GM19452 (cell line): ENCODE measurements around the gene SMIM28.
"Not testable (repeated sequence)": the region's sequence is repeated elsewhere in the genome, so short reads cannot be mapped to it uniquely, and the experiment has no call there.

ENCODE experiments used
- ATAC-seq: cut with Tn5 transposase; IDR thresholded peaks from one replicate; pipeline ENCODE4 v1.9.1; 2021; ENCODE audit not compliant: unreplicated experiment

Gene SMIM28

GRCh38 chr6:138377844-138378243 lies at the start of gene SMIM28:
TSS of gene SMIM28 (plus strand) at chr6:138377905. CDS start at chr6:138378073, 168 bp downstream.
- ATAC-seq, result no peak

DNA sequence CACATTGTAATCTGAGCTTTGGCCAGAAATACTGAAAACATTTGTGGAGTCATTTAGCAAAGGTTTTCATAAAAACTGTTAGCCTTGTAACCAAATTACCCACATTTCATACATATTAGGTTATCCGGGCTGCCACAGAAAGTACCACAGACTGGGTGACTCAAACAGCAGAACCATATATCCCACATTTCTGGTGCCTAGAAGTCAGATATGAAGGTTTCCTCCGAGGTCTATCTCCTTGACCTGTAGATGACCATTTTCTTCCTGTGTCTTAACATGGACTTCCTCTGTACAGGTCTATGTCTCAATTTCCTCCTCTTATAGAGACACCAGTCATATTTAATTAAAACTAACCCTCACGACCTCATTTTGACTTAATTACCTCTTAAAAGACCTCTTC lies 49.5 kb upstream of the SMIM28 start:
- no peak for ATAC-seq

DNA sequence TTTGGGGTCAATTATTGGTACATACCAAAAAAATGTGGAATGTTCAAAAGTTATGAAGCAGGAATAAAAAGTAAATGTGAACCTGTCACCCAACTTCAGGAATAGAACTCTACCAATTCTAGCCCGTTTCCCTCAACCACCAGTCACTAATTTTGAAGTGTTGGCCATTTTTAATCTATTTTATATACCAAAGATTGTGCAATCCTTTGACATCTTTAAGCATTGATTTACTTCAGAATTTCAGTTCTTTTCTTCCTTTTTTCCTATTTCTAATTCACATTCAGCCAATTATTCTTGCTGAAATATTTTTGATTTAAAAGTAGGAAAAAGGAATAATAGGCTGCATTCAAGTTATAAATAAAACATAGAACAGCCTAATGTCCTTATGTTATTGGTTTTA lies 46.9 kb upstream of the SMIM28 start:
- ATAC-seq, result no peak

DNA sequence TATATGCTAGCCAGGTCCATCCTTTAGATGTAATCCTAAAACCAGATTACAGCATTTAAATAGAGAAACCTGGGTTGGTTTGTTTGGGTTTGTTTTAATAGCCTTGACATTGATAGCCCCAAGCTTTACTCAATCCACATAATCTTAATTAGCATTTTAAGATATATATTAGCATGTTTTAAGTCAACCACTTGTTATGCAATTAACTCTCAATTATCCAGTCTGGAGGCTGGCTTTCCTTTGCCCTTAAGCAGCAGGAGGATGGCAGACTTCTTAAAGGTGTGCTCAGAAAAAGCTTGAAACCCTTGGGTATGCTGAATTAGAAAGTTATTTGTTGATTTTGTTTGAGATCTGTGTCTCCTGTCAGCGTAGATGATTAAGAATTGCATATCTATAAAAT lies 46.3 kb upstream of the SMIM28 start:
- ATAC-seq, result no peak

GRCh38 chr6:138331984-138332383 lies 45.7 kb upstream of the SMIM28 start:
- no peak for ATAC-seq

DNA sequence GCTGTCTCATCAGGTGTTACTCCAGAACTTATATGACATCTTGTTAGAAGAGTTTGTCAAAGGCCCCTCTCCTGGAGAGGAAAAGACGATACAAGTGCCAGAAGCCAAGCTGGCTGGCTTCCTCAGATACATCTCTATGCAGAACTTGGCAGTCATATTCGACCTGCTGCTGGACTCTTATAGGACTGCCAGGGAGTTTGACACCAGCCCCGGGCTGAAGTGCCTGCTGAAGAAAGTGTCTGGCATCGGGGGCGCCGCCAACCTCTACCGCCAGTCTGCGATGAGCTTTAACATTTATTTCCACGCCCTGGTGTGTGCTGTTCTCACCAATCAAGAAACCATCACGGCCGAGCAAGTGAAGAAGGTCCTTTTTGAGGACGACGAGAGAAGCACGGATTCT lies 43.7 kb upstream of the SMIM28 start:
- ATAC-seq, result no peak

DNA sequence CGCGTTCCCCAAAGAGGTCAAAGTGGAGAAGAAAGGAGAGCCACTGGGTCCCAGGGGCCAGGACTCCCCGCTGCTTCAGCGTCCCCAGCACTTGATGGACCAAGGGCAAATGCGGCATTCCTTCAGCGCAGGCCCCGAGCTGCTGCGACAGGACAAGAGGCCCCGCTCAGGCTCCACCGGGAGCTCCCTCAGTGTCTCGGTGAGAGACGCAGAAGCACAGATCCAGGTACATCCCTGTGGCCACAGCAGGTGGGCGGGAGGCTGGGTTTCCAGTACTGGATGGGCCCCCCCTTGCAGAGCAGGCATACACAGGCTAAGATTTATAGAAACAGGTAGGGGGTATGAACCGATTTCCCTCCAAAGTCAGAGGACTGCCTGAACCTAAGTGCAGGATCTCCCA lies 42.7 kb upstream of the SMIM28 start:
- no peak for ATAC-seq

GRCh38 chr6:138336221-138336620 lies 41.5 kb upstream of the SMIM28 start:
- ATAC-seq, result no peak

DNA sequence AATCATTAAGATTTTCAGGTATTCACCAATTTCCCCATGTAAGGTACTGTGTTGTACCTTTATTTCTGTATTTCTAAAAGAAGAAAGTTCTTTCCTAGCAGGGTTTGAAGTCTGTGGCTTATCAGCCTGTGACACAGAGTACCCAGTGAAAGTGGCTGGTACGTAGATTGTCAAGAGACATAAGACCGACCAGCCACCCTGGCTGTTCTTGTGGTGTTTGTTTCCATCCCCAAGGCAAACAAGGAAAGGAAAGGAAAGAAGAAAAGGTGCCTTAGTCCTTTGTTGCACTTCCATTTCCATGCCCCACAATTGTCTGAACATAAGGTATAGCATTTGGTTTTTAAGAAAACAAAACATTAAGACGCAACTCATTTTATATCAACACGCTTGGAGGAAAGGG lies 40.6 kb upstream of the SMIM28 start:
- ATAC-seq, result no peak

DNA sequence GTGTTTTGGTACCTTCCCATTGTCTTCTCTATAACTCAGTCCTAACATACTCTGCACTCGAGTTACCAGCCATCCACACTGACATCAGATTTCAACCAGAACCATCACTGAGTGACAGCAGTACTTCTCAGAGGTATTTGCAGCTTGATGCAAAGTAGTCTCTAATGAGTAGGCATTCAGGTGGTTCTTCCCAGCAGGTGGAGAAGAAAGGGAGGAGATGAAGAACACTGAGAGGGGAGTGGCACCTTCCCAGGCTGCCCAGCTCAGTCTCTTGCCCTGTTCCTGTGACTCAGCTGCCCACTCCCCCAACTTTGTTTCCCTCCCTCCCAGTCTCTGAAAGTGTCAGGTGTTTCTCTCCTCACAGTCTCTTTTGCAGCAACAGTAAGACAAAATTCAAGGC lies 38.7 kb upstream of the SMIM28 start:
- no peak for ATAC-seq

DNA sequence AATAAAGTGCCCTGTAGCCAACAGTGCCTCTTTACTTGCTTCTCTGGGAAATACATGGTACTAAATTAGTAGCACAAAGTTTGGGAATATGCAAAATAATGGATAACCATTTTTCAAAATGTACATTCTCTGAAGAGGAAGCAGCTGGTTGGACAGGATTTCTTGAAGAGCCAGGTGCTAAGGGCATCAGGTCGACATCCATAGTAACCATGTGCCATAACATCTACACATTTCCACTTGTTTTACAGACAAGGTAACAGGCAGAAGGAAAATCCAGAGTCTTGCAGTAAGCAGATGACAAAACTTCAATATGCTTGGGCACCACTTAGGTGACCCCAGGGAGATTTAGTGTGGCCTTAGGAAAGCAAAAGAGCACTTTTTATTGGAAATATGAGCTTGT lies 36.5 kb upstream of the SMIM28 start:
- ATAC-seq, result no peak

DNA sequence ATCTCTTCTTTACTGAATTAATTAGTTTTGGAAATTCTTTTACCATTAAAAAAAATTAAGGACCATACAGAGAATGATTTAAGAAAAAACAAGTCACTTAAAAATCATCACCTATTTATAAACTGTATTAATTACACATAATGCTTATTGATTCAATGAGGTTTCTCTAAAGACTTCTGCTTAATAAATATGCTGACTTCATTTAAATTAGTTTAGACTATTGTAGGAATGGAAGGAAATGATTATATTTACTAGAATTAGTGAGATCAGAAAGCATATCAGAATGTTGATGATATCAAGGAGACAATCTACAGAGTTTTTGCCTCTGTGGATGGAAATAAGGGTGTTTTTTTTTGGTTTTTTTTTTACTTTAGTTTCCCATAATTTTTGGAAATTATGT lies 34.6 kb upstream of the SMIM28 start:
- ATAC-seq, result no peak

- no peak for ATAC-seq
Observed at GRCh38 chr6:138345565-138346285, 32.0 kb upstream of the SMIM28 start.

DNA sequence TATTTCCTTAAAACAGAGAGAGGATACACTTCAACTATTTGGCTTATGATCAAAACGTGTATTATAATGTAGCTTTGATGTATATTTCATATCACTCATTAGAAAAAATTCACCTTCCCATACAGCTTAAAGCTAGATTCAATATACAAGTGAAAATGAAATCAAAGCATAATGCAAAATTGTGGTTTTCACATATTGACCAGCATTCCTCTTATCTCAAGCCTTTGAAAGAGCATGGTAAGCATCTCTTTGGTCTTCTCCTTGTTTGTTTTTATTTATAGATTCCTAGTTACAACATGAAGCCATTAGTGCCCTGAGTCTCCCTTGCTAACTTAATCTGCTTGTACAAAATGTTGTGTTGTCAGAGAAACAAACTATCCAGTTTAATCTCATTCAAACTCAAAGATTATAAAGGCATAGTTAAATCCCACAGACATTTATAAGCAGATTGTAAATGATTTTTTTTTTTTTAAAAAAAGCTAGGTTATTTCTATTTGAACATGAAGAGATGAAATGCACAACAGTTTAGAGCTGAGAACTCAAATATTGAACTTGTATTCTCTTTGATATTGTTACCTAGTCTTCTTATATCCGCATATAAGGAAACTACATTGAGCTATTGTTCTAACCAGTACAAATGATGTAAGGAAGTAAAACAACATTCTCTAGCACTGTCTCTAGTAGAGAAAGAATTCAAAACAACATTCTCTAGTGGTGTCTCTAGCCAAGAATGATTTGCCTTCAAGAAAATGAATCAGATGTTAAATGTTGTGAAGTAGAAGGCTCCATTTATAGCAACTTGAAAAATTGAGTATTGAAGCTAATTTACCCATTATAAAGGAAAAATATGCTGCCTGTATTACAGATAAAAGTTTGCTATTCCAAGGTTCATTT lies 31.2 kb upstream of the SMIM28 start:
- ATAC-seq, result no peak

- ATAC-seq, result no peak
Observed at GRCh38 chr6:138347864-138348263, 29.8 kb upstream of the SMIM28 start.

GRCh38 chr6:138349891-138350290 lies 27.8 kb upstream of the SMIM28 start:
- ATAC-seq, result no peak

- ATAC-seq, result no peak
Observed at GRCh38 chr6:138357928-138358327, 19.8 kb upstream of the SMIM28 start.

DNA sequence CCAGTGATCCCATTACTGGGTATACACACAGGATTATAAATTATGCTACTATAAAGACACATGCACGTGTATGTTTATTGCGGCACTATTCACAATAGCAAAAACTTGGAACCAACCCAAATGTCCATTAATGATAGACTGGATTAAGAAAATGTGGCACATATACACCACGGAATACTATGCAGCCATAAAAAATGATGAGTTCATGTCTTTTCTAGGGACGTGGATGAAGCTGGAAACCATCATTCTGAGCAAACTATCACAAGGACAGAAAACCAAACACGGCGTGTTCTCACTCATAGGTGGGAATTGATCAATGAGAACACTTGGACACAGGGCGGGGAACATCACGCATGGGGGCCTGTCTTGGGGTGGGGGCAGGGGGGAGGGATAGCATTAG lies 9.0 kb upstream of the SMIM28 start:
- not testable (repeated sequence) for ATAC-seq

GRCh38 chr6:138370631-138371451 lies 6.9 kb upstream of the SMIM28 start:
- no peak for ATAC-seq

GRCh38 chr6:138371452-138371711 lies 6.3 kb upstream of the SMIM28 start:
- no peak for ATAC-seq

DNA sequence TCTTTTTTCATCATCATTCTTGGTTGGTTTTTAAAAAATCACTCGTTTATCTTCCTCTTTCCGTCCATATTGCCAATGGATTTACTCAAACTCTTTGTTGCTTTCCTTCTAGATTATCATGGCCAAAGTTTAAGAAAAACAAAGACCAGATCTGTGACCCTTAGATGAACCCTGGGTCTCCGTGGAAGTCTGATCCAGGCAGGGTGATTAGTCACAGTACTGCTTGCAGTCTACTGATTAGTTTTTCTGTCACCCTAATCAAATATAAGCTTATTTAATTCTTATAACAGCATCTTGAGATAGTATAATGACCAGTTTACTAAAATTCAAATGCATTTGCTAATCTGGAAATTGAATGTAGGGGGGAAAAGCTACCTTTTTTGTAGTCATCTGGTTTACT lies 6.0 kb upstream of the SMIM28 start:
- no peak for ATAC-seq
